ENCODE data around the gene GPR37L1.

GPR37L1 gene

DNA sequence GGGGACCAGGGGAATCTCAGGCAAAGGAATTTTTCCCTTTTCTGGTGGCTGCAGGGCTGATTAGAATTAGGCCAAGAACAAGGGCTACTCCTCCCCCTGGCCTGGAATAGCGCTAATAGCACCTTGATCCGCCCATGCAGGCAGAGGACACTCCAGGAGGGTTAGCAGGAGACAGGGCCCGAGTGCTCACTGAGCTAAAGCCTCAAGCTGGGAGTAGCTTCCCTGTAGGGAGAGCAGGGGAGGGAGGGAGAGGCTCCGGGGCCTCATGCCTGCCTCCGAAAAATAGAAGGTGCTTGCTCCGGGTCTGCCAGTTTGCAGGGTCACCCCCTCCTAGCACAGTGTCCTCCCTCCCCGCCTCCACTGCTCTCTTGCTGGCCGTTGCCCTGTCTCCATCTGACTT, 33.9 kb downstream of the GPR37L1 start:
- Histone ChIP-seq H3K27ac (no peak overlapping the region), H3K4me1 (peaks cover 0 to 11% (median 2%) of the 10 kb centered on the region in 4 donors), H3K9me3 (no peaks in the 10 kb centered on the region), H3K36me3 (no peaks in the 10 kb centered on the region), H3K4me3 (no peak overlapping the region), H3K27me3 (peaks cover 0 to 11% of the 10 kb centered on the region in 2 donors)
- TF ChIP-seq, protein P1, sequence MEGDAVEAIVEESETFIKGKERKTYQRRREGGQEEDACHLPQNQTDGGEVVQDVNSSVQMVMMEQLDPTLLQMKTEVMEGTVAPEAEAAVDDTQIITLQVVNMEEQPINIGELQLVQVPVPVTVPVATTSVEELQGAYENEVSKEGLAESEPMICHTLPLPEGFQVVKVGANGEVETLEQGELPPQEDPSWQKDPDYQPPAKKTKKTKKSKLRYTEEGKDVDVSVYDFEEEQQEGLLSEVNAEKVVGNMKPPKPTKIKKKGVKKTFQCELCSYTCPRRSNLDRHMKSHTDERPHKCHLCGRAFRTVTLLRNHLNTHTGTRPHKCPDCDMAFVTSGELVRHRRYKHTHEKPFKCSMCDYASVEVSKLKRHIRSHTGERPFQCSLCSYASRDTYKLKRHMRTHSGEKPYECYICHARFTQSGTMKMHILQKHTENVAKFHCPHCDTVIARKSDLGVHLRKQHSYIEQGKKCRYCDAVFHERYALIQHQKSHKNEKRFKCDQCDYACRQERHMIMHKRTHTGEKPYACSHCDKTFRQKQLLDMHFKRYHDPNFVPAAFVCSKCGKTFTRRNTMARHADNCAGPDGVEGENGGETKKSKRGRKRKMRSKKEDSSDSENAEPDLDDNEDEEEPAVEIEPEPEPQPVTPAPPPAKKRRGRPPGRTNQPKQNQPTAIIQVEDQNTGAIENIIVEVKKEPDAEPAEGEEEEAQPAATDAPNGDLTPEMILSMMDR (IDR thresholded peaks at IDR 0.05) = no peak
- DNase-seq = no peak
- intact Hi-C loops (cut with DNase I; ENCODE audit: low total_unique reads) = no loop called here

DNA sequence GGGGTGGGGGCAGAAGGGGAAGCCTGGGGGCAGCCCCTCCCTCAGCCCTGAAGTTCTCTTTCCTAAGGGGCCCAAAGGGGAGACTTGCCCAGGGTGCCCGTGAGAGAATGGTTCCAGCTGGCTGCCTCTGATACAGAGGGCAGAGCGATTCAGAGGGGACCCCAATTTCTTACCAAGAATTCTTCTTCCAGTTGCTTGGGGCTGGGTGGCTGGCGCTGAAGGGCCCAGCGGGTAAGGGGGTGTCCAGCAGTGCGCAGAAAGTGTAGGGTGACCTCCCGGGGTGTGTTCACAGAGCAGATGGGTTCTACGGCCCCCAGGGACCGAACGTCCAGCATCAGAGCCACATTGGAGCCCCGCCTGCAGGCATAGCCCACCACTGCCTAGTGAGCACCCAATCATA, 35.2 kb downstream of the GPR37L1 start:
- intact Hi-C loops (cut with DNase I; ENCODE audit: low total_unique reads) = no loop called here
- no peak overlapping the region for H3K27ac ChIP-seq

GRCh38 chr1:202158810-202159533, 36.3 kb downstream of the GPR37L1 start:
- H3K4me1 ChIP-seq = peaks cover 0 to 11% (median 3%) of the 10 kb centered on the region in 4 donors
- TF ChIP-seq, protein P1 (IDR thresholded peaks at IDR 0.05) = no peak
- H3K9me3 ChIP-seq = no peaks in the 10 kb centered on the region
- H3K4me3 ChIP-seq = no peak overlapping the region
- H3K27me3 ChIP-seq = peaks cover 0 to 2% of the 10 kb centered on the region in 2 donors
- H3K36me3 ChIP-seq = no peaks in the 10 kb centered on the region
- no peak for DNase-seq
- intact Hi-C loops (cut with DNase I; ENCODE audit: low total_unique reads) = no loop called here
- H3K27ac ChIP-seq = no peak overlapping the region

More for the DNA sequence above, 35.2 kb downstream of the GPR37L1 start:
- Histone ChIP-seq H3K4me1 (peaks cover 0 to 11% (median 2%) of the 10 kb centered on the region in 4 donors), H3K4me3 (no peak overlapping the region), H3K27me3 (peaks cover 0 to 8% of the 10 kb centered on the region in 2 donors), H3K36me3 (no peaks in the 10 kb centered on the region), H3K9me3 (no peaks in the 10 kb centered on the region)
- no peak for DNase-seq
- TF ChIP-seq, protein P1 (IDR thresholded peaks at IDR 0.05) = no peak

GRCh38 chr1:202159534-202160371, 37.0 kb downstream of the GPR37L1 start:
- intact Hi-C loops (cut with DNase I; ENCODE audit: low total_unique reads) = no loop called here
- Histone ChIP-seq H3K27me3 (no peaks in the 10 kb centered on the region), H3K9me3 (no peaks in the 10 kb centered on the region), H3K27ac (no peak overlapping the region), H3K4me1 (peaks cover 0 to 9% (median 3%) of the 10 kb centered on the region in 4 donors), H3K4me3 (peak overlapping the region in 1 of 2 donors; percentile 1), H3K36me3 (no peaks in the 10 kb centered on the region)
- TF ChIP-seq, protein P1 (IDR thresholded peaks at IDR 0.05) = no peak
- DNase-seq = no peak

GRCh38 chr1:202160377-202160940, 37.7 kb downstream of the GPR37L1 start, which contains the start of gene PTPN7:
TSS of gene PTPN7 (minus strand) at chr1:202160602. CDS start at chr1:202159402, 1,200 bp downstream.
- Histone ChIP-seq H3K4me1 (peaks cover 0 to 3% (median 1%) of the 10 kb centered on the region in 4 donors), H3K27me3 (no peaks in the 10 kb centered on the region), H3K4me3 (peak within 1 kb of the TSS in 1 of 2 donors; percentile 1), H3K36me3 (no peaks in the 10 kb centered on the region), H3K9me3 (no peaks in the 10 kb centered on the region), H3K27ac (no peak within 1 kb of the TSS)
- TF ChIP-seq, protein P1 (IDR thresholded peaks at IDR 0.05) = no peak
- intact Hi-C loops (cut with DNase I; ENCODE audit: low total_unique reads) = no loop called here
- no peak for DNase-seq
